H1 (cell line): Measurements from ENCODE around the gene PLXND1. TPM values are rescaled to one million over a fixed set of nuclear protein-coding genes. Genes with fewer than 3 reads are reported as not detected.

ENCODE experiments used
- JUN ChIP-seq: IDR thresholded peaks from 2 replicates; pipeline ENCODE4 v1.6.1; 2011; ENCODE audit warnings: low read depth, mild to moderate bottlenecking, improper control_type of control experiment, low read length
- MAFK ChIP-seq: IDR thresholded peaks from 2 replicates; pipeline ENCODE4 v1.6.1; 2012; ENCODE audit warnings: low read depth, mild to moderate bottlenecking, improper control_type of control experiment, low read length
- TCF12 ChIP-seq: IDR thresholded peaks from 2 replicates; pipeline ENCODE4 v1.6.1; 2011; ENCODE audit warnings: low read depth, mild to moderate bottlenecking, low read length
- polyA plus RNA-seq, 7 experiments: library from polyadenylated mRNA; depleted of rRNA in 3 of 7; stranded (reverse) in 5 of 7; unstranded in 2 of 7; fragments of >200 nt in 5 of 7; fragments of 200-250 nt in 2 of 7; gene quantifications; 1 replicate in 5 of 7; 2 replicates in 1 of 7; 4 replicates in 1 of 7; pipeline versions ENCODE4 v1.2.1 to v1.2.3, GENCODE V29; 2011 to 2013; ENCODE audit warnings: missing spikeins in 2 of 7, mixed read lengths in 2 of 7
- total RNA-seq: library from RNA; stranded (reverse); fragmentation: NEBNext Ultra II Directional; extraction: Animal tissue kit (Norgen Biotek cat#: 25700); gene quantifications from 2 replicates; pipeline ENCODE4 v1.2.1, GENCODE V29; 2021
- TF ChIP-seq, protein P1 (sequence below): IDR thresholded peaks from 2 replicates; pipeline ENCODE4 v1.6.1; 2012; ENCODE audit warnings: low read length, inconsistent platforms
- TF ChIP-seq, protein P2 (sequence below): IDR thresholded peaks from 2 replicates; pipeline ENCODE4 v1.6.1; 2012; ENCODE audit warnings: inconsistent platforms

PLXND1 gene
- total and polyA plus RNA-seq, 2 of the 8 experiments (the other 6 are each of a cell fraction or from before 2014, with no cell fraction given), result 17.7 to 66.4 TPM

DNA sequence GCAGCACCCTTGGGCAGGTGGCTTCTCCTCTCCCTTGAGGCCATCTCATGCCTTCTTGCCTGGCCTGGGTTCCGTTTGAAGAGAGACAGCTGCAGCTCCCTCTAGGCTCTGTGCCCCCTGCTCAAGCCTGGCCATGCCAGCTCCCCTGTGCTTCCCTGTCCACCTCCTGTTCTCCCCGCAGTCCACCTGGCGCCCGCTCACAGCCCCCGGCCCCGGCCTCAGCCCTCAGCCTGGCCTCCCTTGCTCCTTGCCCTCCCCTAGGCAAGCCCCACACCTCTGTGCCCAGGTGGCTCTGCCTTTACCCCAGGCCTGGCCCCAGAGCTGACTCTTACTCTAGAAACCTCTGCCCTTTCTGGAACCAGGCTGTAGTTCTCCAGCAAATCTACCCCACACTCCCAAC lies 91.9 kb downstream of the PLXND1 start (continued):
- TF ChIP-seq JUN, result no peak
- no peak for TF ChIP-seq MAFK
- TF ChIP-seq, protein P1, sequence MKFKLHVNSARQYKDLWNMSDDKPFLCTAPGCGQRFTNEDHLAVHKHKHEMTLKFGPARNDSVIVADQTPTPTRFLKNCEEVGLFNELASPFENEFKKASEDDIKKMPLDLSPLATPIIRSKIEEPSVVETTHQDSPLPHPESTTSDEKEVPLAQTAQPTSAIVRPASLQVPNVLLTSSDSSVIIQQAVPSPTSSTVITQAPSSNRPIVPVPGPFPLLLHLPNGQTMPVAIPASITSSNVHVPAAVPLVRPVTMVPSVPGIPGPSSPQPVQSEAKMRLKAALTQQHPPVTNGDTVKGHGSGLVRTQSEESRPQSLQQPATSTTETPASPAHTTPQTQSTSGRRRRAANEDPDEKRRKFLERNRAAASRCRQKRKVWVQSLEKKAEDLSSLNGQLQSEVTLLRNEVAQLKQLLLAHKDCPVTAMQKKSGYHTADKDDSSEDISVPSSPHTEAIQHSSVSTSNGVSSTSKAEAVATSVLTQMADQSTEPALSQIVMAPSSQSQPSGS, result no peak
- TF ChIP-seq, protein P2, sequence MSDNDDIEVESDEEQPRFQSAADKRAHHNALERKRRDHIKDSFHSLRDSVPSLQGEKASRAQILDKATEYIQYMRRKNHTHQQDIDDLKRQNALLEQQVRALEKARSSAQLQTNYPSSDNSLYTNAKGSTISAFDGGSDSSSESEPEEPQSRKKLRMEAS, result no peak
- TF ChIP-seq TCF12, result no peak
